ENCODE results near the gene DPYD. TPM values are rescaled to one million over a fixed set of nuclear protein-coding genes. Genes with fewer than 3 reads are reported as not detected.

The DPYD gene
- total and polyA plus RNA-seq, 9 of the 15 experiments (the other 6 are each of a cell fraction or from before 2014, with no cell fraction given): 0.03 to 0.25 (median 0.08) TPM; not detected in 2

- no peak for TF ChIP-seq KDM5B (IDR thresholded peaks at IDR 0.05; ENCODE audit: insufficient replicate concordance, low read depth, low read length)
Measured at GRCh38 chr1:97034651-97035050, 886.2 kb downstream of the DPYD start (continued).

GRCh38 chr1:97033949-97034348 is 886.9 kb downstream of the DPYD start:
- WGBS (ENCODE audit: insufficient coverage, low coverage, missing lambda C conversion rate): 5% methylated on average over 2 of the region's 2 CpGs
- Histone ChIP-seq H3K27me3 (ENCODE audit: control insufficient read depth in 2 of 2, insufficient read depth in 2 of 2, low read length in 2 of 2) (no peaks in the 10 kb centered on the region), H4K20me1 (replicated peaks; ENCODE audit: control insufficient read depth, insufficient read depth, low read length) (no peaks in the 10 kb centered on the region), H3K9me3 (replicated peaks; ENCODE audit: control insufficient read depth, insufficient read depth, low read depth, low read length) (no peaks in the 10 kb centered on the region), H3K4me2 (ENCODE audit: insufficient read depth, low read length) (no peak overlapping the region), H3K9ac (ENCODE audit: insufficient read depth in 1 of 2, low read depth in 2 of 2, low read length in 2 of 2) (no peak overlapping the region), H3K4me3 (no peak overlapping the region), H3K9me1 (ENCODE audit: control insufficient read depth, insufficient read depth, low read length) (no peaks in the 10 kb centered on the region), H3K27ac (ENCODE audit: extremely low read depth, low read depth, low read length) (no peak overlapping the region), H3K36me3 (ENCODE audit: control insufficient read depth, insufficient read depth, low read length) (no peaks in the 10 kb centered on the region), H3K79me2 (ENCODE audit: control insufficient read depth, insufficient read depth, low read length) (no peaks in the 10 kb centered on the region), H2AFZ (ENCODE audit: low read depth, low read length) (no peak overlapping the region), H3K4me1 (replicated peaks in 1 of 2; ENCODE audit: control insufficient read depth in 2 of 2, insufficient read depth in 2 of 2, low read length in 2 of 2) (no peaks in the 10 kb centered on the region)
- FAIRE-seq (no peak), ATAC-seq (no peak), DNase-seq (ENCODE audit: extremely low read depth in 1 of 4, low spot score in 3 of 4) (no peak)
- ChIA-PET POLR2A (no interaction called here), CTCF (ENCODE audit: low intra/inter-chr PET ratio) (no interaction called here)
- in situ Hi-C loops (cut with MboI): no loop called here
- intact Hi-C loops (cut with micrococcal nuclease): no loop called here
- no TSS peak for BruUV-seq (replicated peaks)
- TF ChIP-seq ZNF717 (CRISPR knock-in tag; IDR thresholded peaks at IDR 0.05): no peak
- TF ChIP-seq E2F6 (IDR thresholded peaks at IDR 0.05; ENCODE audit: borderline replicate concordance in 1 of 2, extremely low read depth in 1 of 2, insufficient read depth in 1 of 2, insufficient read length in 1 of 2, low read depth in 1 of 2, low read length in 1 of 2, poor library complexity in 1 of 2, severe bottlenecking in 1 of 2): no peak
- no peak for TF ChIP-seq ZNF431 (CRISPR knock-in tag; IDR thresholded peaks at IDR 0.05)
- no peak for TF ChIP-seq ZMIZ1 (IDR thresholded peaks at IDR 0.05; ENCODE audit: low read depth in 2 of 2, low read length in 2 of 2)
- TF ChIP-seq FOXK1 (CRISPR knock-in tag; IDR thresholded peaks at IDR 0.05; ENCODE audit: borderline replicate concordance): no peak
- no peak for TF ChIP-seq HBP1 (CRISPR knock-in tag; IDR thresholded peaks at IDR 0.05)
- TF ChIP-seq NELFE (IDR thresholded peaks at IDR 0.05; ENCODE audit: insufficient read depth, insufficient read length): no peak
